Activated CD4-positive, alpha-beta T cell treated with anti-CD3 and anti-CD28 coated beads for 36 hours (primary cell): ENCODE data around the gene SERGEF. TPM values are rescaled to one million over a fixed set of nuclear protein-coding genes. Genes with fewer than 3 reads are reported as not detected.
A peak's percentile ranks its signal among the peaks of the same experiment; 100 is the strongest.

Source experiments
- ATAC-seq: fragments of 200-7000 bp; cut with Tn5 transposase; one replicate; pipeline ENCODE4 v1.10.0; 2021; ENCODE audit warnings: mild to moderate bottlenecking, moderate library complexity
- CTCF ChIA-PET: fragments of 350-600 bp; sonication (Branson Sonifier 250); formaldehyde crosslinking; loops from one replicate; lab custom pipeline; 2021; ENCODE audit warnings: antibody characterized with exemption; lab: Charles Lee
- POLR2A ChIA-PET: fragments of 350-600 bp; sonication (Branson Sonifier 250); formaldehyde crosslinking; loops from one replicate; lab custom pipeline; 2021; ENCODE audit warnings: antibody characterized with exemption, inconsistent platforms; lab: Charles Lee
- DNase-seq: peaks from one replicate; pipeline ENCODE4 v3.0.0-alpha.2; 2020
- H3K27ac Mint-ChIP-seq: one replicate; pipeline ENCODE4 v1.8.0; 2021; ENCODE audit warnings: mixed read lengths
- H3K27me3 Mint-ChIP-seq: one replicate; pipeline ENCODE4 v1.8.0; 2021; ENCODE audit warnings: mixed read lengths
- H3K36me3 Mint-ChIP-seq: one replicate; pipeline ENCODE4 v1.8.0; 2021; ENCODE audit warnings: low read depth, mixed read lengths
- H3K4me1 Mint-ChIP-seq: one replicate; pipeline ENCODE4 v1.8.0; 2021; ENCODE audit warnings: mixed read lengths
- H3K4me3 Mint-ChIP-seq: one replicate; pipeline ENCODE4 v1.8.0; 2021; ENCODE audit warnings: mild to moderate bottlenecking, moderate library complexity, mixed read lengths
- H3K9me3 Mint-ChIP-seq: one replicate; pipeline ENCODE4 v1.8.0; 2021; ENCODE audit warnings: low read depth, mixed read lengths
- intact Hi-C, 2 experiments: fragments of 100-400 bp; cut with DNase I in 1 of 2; cut with micrococcal nuclease in 1 of 2; formaldehyde crosslinking; loops; one replicate each; pipeline versions ENCODE4 v1.14.2 to v1.15.1; 2022 to 2024; cut with DNase I, micrococcal nuclease
- total RNA-seq, 2 experiments: library from RNA; stranded (reverse); gene quantifications; one replicate each; pipeline ENCODE4 v1.2.3, GENCODE V29; 2021

SERGEF gene
- total RNA-seq, 2 experiments from 2014 or later, result 47.5 to 57.5 TPM

- intact Hi-C loops, result loop anchor here (1.0 to 10.0 kb wide), 5 partner anchors 220 to 595 kb away; partner anchors contain the start of gene KCNJ11 (in 1 of the 2)
- Mint-ChIP-seq H3K4me1 (no peaks in the 10 kb centered on the region), H3K36me3 (peaks cover 36% of the 10 kb centered on the region), H3K27me3 (no peaks in the 10 kb centered on the region), H3K9me3 (no peaks in the 10 kb centered on the region), H3K27ac (no peak overlapping the region), H3K4me3 (no peak overlapping the region)
- CTCF ChIA-PET, result interaction anchor here (0.6 to 9.4 kb wide), 6 partner anchors 9 to 369 kb away, joined by 3 to 115 read pairs (median 5); partner anchors contain the start of gene KCNC1
- DNase-seq (peak; percentile 44), ATAC-seq (peak; percentile 49)
- POLR2A ChIA-PET, result no interaction called here
Measured at GRCh38 chr11:17979770-17980371, 33.0 kb downstream of the SERGEF start.

GRCh38 chr11:17978553-17979287, 34.1 kb downstream of the SERGEF start:
- Mint-ChIP-seq H3K4me3 (no peak overlapping the region), H3K4me1 (no peaks in the 10 kb centered on the region), H3K27ac (no peak overlapping the region), H3K27me3 (no peaks in the 10 kb centered on the region), H3K36me3 (peaks cover 25% of the 10 kb centered on the region), H3K9me3 (no peaks in the 10 kb centered on the region)
- intact Hi-C loops, result loop anchor here (1.0 to 10.0 kb wide), 5 partner anchors 218 to 594 kb away; partner anchors contain the start of gene KCNJ11 (in 1 of the 2)
- ChIA-PET CTCF (interaction anchor here (0.5 to 9.4 kb wide), 15 partner anchors 9 to 380 kb away, joined by 3 to 115 read pairs (median 4); partner anchors contain the start of gene KCNC1), POLR2A (interaction anchor here (0.6 kb wide), 1 partner anchor 315 kb away, joined by 4 read pairs; no protein-coding TSS in a partner anchor)
- ATAC-seq (no peak), DNase-seq (peak; percentile 57)

GRCh38 chr11:17976651-17977050, 36.2 kb downstream of the SERGEF start:
- POLR2A ChIA-PET, result no interaction called here
- no peaks in the 10 kb centered on the region for H3K9me3 Mint-ChIP-seq
- no peak overlapping the region for H3K27ac Mint-ChIP-seq
- H3K4me3 Mint-ChIP-seq, result no peak overlapping the region
- CTCF ChIA-PET, result interaction anchor here (0.6 to 9.4 kb wide), 5 partner anchors 13 to 744 kb away, joined by 3 to 115 read pairs (median 5); partner anchors contain the start of gene KCNC1
- no peak for ATAC-seq
- intact Hi-C loops, result loop anchor here in 1 of 2 experiments (10.0 kb wide), 1 partner anchor 592 kb away; the partner anchor contains the start of gene KCNJ11
- no peak for DNase-seq
- H3K4me1 Mint-ChIP-seq, result no peaks in the 10 kb centered on the region
- H3K36me3 Mint-ChIP-seq, result peaks cover 29% of the 10 kb centered on the region
- H3K27me3 Mint-ChIP-seq, result no peaks in the 10 kb centered on the region

- Mint-ChIP-seq H3K4me3 (no peak overlapping the region), H3K4me1 (no peaks in the 10 kb centered on the region), H3K27ac (no peak overlapping the region), H3K27me3 (no peaks in the 10 kb centered on the region), H3K36me3 (peaks cover 39% of the 10 kb centered on the region), H3K9me3 (no peaks in the 10 kb centered on the region)
- ChIA-PET POLR2A (no interaction called here), CTCF (interaction anchor here (9.4 kb wide), 1 partner anchor 16 kb away, joined by 97 read pairs; no protein-coding TSS in a partner anchor)
- intact Hi-C loops, result loop anchor here in 1 of 2 experiments (10.0 kb wide), 1 partner anchor 589 kb away; the partner anchor contains the start of gene KCNJ11
- DNase-seq (no peak), ATAC-seq (no peak)
Measured at GRCh38 chr11:17974246-17974645, 38.6 kb downstream of the SERGEF start.

- Mint-ChIP-seq H3K9me3 (no peaks in the 10 kb centered on the region), H3K4me1 (no peaks in the 10 kb centered on the region), H3K36me3 (peaks cover 37% of the 10 kb centered on the region), H3K4me3 (no peak overlapping the region), H3K27ac (no peak overlapping the region), H3K27me3 (no peaks in the 10 kb centered on the region)
- ChIA-PET POLR2A (no interaction called here), CTCF (interaction anchor here (0.7 to 1.7 kb wide), 6 partner anchors 8 to 243 kb away, joined by 3 to 11 read pairs (median 4); no protein-coding TSS in a partner anchor)
- intact Hi-C loops, result loop anchor here in 1 of 2 experiments (10.0 kb wide), 1 partner anchor 588 kb away; the partner anchor contains the start of gene KCNJ11
- DNase-seq, result peak; percentile 22
- no peak for ATAC-seq
Measured at GRCh38 chr11:17972987-17973386, 39.9 kb downstream of the SERGEF start.

- no peaks in the 10 kb centered on the region for H3K27me3 Mint-ChIP-seq
- H3K4me3 Mint-ChIP-seq, result no peak overlapping the region
- ATAC-seq, result no peak
- intact Hi-C loops, result no loop called here
- peaks cover 38% of the 10 kb centered on the region for H3K36me3 Mint-ChIP-seq
- H3K9me3 Mint-ChIP-seq, result no peaks in the 10 kb centered on the region
- DNase-seq, result no peak
- H3K4me1 Mint-ChIP-seq, result no peaks in the 10 kb centered on the region
- POLR2A ChIA-PET, result no interaction called here
- no peak overlapping the region for H3K27ac Mint-ChIP-seq
- CTCF ChIA-PET, result interaction anchor here (0.6 to 1.7 kb wide), 5 partner anchors 9 to 237 kb away, joined by 3 to 8 read pairs (median 4); no protein-coding TSS in a partner anchor
Measured at GRCh38 chr11:17968206-17968605, 44.6 kb downstream of the SERGEF start.

DNA sequence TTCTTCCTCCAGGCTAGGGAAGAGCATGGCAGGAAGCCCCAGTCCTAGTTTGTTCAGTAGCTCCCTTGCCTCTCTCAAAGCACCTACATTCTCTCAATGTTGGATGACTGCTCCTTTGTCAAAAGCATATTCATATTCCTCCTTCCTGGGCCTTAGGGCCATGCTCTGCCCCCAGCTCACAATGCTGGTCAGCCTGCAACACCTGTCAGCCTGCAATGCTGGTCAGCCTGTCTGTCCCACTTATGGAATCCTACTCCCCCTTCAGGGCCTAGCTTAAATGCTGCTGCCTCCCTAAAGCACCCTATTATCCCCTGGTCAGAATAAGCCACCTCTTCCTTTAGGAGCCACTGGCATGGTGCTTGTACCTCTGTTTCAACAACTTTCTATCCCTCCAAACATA, 45.2 kb downstream of the SERGEF start:
- DNase-seq (no peak), ATAC-seq (no peak)
- intact Hi-C loops, result no loop called here
- no peak overlapping the region for H3K4me3 Mint-ChIP-seq
- ChIA-PET POLR2A (no interaction called here), CTCF (interaction anchor here (0.6 to 1.7 kb wide), 6 partner anchors 9 to 237 kb away, joined by 3 to 8 read pairs (median 3); no protein-coding TSS in a partner anchor)
- no peaks in the 10 kb centered on the region for H3K4me1 Mint-ChIP-seq
- H3K36me3 Mint-ChIP-seq, result peaks cover 33% of the 10 kb centered on the region
- H3K27me3 Mint-ChIP-seq, result no peaks in the 10 kb centered on the region
- H3K27ac Mint-ChIP-seq, result no peak overlapping the region
- H3K9me3 Mint-ChIP-seq, result no peaks in the 10 kb centered on the region

- DNase-seq, result no peak
- no peaks in the 10 kb centered on the region for H3K9me3 Mint-ChIP-seq
- H3K27ac Mint-ChIP-seq, result no peak overlapping the region
- POLR2A ChIA-PET, result interaction anchor here (0.6 kb wide), 1 partner anchor 270 kb away, joined by 5 read pairs; no protein-coding TSS in a partner anchor
- peaks cover 48% of the 10 kb centered on the region for H3K36me3 Mint-ChIP-seq
- no peak overlapping the region for H3K4me3 Mint-ChIP-seq
- H3K4me1 Mint-ChIP-seq, result no peaks in the 10 kb centered on the region
- intact Hi-C loops, result no loop called here
- CTCF ChIA-PET, result interaction anchor here (1.2 to 1.5 kb wide), 3 partner anchors 9 to 21 kb away, joined by 4 to 5 read pairs (median 4); no protein-coding TSS in a partner anchor
- ATAC-seq, result no peak
- no peaks in the 10 kb centered on the region for H3K27me3 Mint-ChIP-seq
Measured at GRCh38 chr11:17960091-17960490, 52.8 kb downstream of the SERGEF start.

GRCh38 chr11:17958446-17958845, 54.4 kb downstream of the SERGEF start:
- Mint-ChIP-seq H3K36me3 (peaks cover 50% of the 10 kb centered on the region), H3K27me3 (no peaks in the 10 kb centered on the region), H3K27ac (no peak overlapping the region)

GRCh38 chr11:17954395-17955252, 58.2 kb downstream of the SERGEF start:
- intact Hi-C loops, result no loop called here
- Mint-ChIP-seq H3K4me1 (no peaks in the 10 kb centered on the region), H3K36me3 (peaks cover 55% of the 10 kb centered on the region), H3K27me3 (no peaks in the 10 kb centered on the region), H3K4me3 (no peak overlapping the region), H3K9me3 (no peaks in the 10 kb centered on the region), H3K27ac (no peak overlapping the region)
- DNase-seq (no peak), ATAC-seq (no peak)
- ChIA-PET POLR2A (no interaction called here), CTCF (interaction anchor here (0.6 kb wide), 1 partner anchor 817 kb away, joined by 3 read pairs; no protein-coding TSS in a partner anchor)

More at GRCh38 chr11:17958446-17958845, 54.4 kb downstream of the SERGEF start:
- no peak for ATAC-seq
- Mint-ChIP-seq H3K9me3 (no peaks in the 10 kb centered on the region), H3K4me1 (no peaks in the 10 kb centered on the region), H3K4me3 (no peak overlapping the region)
- ChIA-PET CTCF (interaction anchor here (0.7 to 1.0 kb wide), 2 partner anchors 9 to 229 kb away, joined by 3 to 4 read pairs; no protein-coding TSS in a partner anchor), POLR2A (no interaction called here)
- intact Hi-C loops, result no loop called here
- DNase-seq, result no peak
